Femur (tissue), 1 donor: Measurements from ENCODE around the gene DDX21.
"Not testable (repeated sequence)": the region's sequence is repeated elsewhere in the genome, so short reads cannot be mapped to it uniquely, and the experiment has no call there.

Experiments used
- DNase-seq: peaks from one replicate; pipeline ENCODE4 v3.0.0-alpha.2; 2017

Gene DDX21

DNA sequence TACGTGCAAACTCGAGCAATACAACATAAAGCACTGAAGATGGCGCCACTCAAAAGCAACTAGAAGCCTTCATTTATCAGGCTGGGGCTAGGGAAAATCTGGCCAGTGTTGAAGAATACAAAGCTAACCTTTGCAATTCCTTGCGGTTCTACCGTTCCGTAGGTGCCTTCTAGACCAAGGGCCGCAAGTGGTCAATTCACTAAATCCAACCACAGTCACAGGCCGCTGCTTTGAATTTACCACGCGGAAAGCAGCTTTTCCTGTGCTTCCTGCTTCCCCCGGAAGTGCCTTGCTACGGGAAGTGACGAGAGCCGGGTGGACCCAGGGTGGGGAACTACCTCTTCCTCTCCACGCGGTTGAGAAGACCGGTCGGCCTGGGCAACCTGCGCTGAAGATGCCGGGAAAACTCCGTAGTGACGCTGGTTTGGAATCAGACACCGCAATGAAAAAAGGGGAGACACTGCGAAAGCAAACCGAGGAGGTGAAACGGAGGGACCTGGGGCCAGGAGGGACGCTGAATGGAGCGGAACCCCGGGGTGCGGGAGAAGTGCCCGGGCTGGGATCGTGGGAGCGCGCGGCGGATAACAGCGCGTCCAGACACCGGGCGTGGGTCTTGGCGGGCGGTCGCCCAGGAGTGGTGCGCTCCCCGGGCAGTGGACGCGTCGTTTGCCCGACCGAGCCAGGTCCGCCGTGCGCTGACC, at the start of gene DDX21:
DDX21 (plus strand) TSS at position 339 of the 701 bp plus-strand sequence; CDS start at position 395, 56 bp downstream.
- peak; percentile 96 for DNase-seq

DNA sequence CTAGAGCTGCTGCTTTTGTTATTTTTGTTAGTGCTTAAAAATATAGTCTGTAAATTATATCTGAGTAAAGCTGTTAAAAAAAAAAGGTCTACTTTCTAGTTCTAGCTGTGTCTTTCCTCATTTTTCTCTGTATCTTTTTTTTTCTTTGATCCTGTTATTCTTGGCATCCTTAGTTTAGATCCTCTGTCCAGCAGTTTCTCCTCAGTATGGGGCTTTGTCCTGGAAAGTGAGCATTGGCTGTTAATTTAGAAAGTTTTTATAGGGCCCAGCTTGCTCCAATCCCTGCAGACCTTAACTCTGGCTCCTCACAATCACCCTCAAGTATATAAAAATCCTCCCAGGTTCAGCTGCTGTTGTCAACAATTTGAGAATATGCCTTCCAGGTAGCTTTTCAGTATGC, 31.4 kb upstream of the DDX21 start:
- no peak for DNase-seq

DNA sequence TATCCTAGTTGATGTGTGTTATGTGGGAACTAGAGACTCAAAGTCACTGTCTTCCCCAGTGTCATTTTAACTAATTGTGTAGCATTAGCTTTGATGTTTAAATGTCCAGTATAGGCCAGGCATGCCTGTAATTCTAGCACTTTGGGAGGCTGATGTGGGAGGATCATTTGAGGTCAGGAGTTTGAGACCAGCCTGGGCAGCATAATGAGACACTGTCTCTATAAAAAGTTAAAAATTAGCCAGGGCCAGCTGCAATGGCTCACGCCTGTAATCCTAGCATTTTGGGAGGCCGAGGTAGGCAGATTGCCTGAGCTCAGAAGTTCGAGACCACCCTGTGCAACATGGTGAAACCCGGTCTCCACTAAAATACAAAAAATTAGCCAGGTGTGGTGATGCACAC, 30.5 kb upstream of the DDX21 start:
- no peak for DNase-seq

DNA sequence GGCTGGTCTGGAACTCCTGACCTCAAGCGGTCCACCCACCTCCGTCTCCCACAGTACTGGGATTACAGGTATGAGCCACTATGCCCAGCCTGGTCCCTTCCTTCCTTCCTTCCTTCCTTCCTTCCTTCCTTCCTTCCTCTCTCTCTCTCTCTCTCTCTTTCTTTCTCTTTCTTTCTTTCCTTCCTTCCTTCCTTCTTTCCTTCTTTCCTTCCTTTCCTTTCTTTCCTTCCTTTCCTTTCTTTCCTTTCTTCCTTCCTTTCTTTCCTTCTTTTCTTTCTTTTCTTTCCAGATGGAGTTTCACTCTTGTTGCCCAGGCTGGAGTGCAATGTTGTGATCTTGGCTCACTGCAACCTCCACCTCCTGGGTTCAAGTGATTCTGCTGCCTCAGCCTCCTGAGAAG, 26.8 kb upstream of the DDX21 start:
- not testable (repeated sequence) for DNase-seq

DNA sequence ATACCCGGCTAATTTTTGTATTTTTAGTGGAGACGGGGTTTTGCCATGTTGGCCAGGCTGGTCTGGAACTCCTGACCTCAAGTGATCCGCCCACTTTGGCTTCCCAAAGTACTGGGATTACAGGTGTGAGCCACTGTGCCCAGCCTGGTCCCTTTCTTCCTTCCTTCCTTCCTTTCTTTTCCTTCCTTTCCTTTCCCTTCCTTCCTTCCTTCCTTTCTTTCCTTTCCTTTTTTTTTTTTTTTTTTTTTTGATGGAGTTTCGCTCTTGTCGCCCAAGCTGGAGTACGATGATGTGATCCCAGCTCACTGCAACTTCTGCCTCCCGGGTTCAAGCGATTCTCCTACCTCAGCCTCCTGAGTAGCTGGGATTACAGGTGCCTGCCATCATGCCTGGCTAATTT, 26.1 kb upstream of the DDX21 start:
- not testable (repeated sequence) for DNase-seq

DNA sequence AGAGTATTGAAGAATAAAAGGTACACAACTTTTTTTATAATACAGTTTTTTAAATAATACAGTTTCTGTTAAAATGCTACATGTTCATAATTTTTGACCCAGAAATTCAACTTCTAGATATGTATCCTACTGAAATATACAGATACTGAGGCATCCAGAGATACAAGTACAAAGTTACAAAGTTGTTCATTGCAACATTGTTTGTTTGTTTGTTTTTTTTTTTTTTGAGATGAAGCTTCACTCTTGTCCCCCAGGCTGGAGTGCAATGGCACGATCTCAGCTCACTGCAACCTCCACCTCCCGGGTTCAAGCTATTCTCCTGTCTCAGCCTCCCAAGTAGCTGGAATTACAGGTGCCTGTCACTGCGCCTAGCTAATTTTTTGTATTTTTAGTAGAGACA, 23.1 kb upstream of the DDX21 start:
- DNase-seq = not testable (repeated sequence)

DNA sequence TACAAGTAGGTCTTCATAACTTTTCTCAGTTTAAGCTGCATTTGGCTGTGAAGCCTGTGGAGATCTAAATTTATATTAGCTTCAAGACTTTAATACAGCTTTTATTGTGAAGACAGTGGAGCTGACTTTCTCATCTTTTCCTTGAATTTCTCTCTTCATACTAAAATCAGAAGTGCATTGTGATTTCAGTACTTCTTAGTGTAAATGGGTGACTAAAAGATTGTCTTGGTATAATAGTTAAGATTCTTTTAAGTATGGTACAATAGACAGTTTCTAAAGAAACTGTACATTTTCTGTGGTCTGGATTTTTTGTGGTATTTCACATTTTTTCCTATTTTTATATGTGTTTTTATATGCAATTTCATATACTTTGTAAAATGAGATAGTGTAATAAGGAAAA, 21.0 kb upstream of the DDX21 start:
- no peak for DNase-seq

DNA sequence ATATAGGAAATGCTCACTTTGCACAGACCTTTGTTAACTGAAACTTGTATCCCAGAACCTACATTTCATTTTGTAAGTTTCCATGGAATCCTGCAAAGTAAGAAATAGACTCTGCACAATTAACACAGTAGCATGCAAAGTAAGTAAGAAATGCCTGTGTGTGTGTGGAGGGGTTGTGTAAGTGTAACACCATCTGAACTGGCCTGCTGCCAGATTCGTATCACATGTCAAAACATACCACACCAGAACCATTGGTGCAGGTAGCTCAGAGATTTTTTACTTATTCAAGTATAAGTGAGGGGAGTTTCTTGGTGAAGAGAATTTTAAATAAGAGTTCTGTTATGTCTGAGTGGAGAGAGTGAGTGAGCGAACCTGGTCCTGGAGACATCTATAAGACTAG, 17.9 kb upstream of the DDX21 start:
- no peak for DNase-seq

DNA sequence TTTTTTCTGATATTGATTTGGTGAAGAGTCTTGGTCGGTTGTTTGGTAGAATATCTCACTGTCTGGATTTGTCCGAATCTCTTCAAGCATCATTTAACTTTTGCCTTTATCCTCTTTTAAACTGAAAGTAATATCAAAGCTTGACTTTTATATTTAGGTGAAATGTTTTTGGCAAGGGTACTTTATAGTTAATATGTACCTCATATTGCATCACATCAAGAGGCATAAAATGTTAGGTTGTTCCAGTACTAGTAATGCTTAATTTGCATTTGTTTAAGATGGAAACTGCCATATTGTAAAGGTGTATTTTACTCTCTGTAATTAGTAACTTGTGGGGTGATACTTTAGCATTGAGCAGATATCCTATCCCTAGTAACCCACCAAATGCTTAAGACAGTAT, 17.1 kb upstream of the DDX21 start:
- no peak for DNase-seq

DNA sequence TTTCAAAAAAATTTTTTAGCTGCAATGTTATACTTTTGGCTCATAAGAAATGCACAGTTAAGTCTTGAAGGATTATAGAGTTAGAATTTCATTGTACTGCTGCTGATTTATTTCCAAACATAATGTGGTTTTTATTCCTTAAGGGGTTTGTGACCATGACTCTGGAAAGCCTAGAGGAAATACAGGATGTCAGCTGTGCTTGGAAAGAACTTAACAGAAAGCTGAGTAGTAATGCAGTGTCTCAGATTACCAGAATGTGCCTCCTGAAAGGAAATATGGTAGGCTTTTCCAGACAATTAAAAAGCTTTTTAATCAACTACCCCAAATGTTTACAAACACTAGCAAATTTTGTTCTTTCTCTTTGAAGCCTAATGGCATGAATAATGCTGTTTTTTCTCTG, 15.1 kb upstream of the DDX21 start:
- DNase-seq = not testable (repeated sequence)

DNA sequence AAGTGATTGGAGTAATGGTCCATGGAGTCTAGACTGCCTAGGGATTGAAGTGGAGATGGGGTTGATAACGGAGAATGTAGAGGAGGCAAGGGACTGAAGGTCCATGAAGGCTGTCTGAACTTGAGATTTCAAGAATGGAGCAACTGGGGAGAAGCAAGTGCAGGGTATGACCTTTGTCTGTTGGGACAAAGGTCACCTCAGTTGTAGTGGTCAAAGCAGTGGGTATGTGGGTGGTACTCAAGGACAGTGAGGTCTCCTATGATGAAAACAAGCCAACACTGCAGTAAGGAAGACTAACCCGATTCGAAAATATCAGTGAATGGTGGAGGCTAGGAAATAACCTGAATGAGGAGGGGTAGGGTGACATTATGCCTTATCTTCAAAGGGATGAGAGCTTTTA, 5.4 kb upstream of the DDX21 start:
- no peak for DNase-seq

DNA sequence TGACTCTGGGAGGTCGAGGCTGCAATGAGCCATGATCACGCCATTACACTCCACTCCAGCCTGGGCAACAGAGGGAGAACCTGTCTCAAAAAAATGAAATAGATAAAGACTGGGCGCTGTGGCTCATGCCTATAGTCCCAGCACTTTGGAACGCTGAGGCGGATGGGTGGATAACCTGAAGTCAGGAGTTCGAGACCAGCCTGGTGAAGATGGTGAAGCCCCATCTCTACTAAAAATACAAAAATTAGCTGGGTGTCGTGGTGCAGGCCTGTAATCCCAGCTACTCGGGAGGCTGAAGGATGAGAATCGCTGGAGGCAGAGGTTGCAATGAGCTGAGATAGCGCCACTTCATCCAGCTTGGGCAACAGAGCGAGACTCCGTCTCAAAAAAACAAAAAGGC, 1.1 kb upstream of the DDX21 start:
- DNase-seq = no peak

DNA sequence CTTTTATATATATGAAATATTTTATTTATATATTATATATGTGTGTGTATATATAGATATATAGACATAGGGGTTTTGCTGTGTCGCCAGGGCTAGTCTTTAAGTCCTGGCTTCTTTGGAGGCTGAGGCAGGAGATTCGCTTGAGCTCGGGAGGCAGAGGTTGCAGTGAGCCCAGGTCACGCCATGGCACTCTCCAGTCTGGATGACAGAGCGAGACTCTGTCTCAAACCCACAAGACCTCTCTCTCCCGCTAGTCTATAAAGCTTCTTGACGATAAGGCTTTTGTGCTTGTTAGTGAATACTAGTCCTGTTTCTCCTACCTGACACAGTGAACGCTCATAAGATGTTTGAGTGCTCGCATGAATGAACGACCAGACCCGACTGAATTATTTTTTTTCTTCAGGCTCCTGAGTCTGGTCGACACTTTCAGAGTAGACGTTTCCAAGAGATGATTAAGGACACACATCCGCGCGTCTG, 577 bp upstream of the DDX21 start:
- peak; percentile 21 for DNase-seq

DNA sequence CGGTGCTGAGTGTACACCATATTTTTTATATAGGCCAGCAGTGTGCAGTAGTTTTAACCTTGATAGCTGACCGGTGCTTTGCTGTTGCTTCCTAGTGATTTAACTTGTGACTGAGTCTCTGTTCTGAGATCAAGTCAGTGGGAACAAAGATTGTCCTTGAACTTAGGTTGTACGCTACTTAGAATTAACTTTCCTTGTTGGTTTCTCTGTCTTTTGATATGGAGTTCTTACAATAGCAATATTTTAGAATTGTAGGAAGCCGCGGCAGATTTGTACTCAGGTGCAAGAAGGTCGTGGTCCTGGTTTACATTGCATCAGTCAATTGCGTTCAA, 1.3 kb downstream of the DDX21 start:
- no peak for DNase-seq

DNA sequence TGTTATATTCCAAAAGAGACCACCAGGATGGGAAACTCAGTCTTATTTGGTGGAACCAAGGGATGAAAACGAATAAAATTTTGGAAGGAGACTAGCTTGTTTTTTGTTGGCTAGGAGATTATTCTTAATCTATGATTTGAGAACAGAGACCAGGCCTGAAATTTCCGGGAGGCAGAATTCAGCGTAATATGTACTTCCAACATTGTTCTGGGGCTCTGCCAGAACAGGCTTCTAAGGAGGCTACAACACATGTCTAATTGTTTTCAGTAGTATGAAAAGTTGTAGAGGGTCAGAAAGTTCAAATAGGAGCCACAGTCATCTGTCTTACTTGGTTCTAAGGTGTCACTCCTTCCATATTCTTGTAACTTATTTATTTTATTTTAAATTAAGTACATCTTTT, 1.7 kb downstream of the DDX21 start:
- DNase-seq = no peak

DNA sequence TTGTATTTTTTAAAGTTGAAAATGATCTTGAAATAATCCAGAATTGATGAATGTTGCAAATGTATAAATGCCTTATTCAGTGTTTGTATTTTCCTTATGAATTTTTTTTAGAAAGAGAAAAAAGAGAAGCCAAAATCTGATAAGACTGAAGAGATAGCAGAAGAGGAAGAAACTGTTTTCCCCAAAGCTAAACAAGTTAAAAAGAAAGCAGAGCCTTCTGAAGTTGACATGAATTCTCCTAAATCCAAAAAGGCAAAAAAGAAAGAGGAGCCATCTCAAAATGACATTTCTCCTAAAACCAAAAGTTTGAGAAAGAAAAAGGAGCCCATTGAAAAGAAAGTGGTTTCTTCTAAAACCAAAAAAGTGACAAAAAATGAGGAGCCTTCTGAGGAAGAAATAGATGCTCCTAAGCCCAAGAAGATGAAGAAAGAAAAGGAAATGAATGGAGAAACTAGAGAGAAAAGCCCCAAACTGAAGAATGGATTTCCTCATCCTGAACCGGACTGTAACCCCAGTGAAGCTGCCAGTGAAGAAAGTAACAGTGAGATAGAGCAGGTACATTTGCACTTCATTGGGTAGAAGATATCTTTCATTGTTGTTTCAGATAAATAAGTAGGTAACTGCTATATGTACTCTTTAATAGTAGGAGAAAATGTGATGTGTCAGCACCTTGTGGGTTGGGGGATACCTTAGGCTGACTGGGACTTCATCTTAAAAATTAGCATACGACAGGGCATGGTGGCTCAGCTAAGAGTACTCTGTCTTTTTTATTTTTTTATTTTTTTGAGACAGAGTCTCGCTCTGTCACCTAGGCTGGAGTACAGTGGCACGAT, 3.9 kb downstream of the DDX21 start:
- no peak for DNase-seq

DNA sequence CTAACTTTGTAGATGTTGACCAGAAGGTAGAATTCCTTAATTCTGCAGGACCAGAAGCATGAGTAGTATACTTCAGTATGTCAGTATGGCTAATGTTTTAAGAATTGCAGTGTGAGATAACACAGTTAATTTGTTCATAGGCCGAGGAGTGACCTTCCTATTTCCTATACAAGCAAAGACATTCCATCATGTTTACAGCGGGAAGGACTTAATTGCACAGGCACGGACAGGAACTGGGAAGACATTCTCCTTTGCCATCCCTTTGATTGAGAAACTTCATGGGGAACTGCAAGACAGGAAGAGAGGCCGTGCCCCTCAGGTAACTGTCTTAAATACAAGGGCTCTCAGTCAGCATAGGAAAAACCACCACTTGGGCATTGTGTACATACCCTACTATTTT, 7.2 kb downstream of the DDX21 start:
- DNase-seq = no peak

DNA sequence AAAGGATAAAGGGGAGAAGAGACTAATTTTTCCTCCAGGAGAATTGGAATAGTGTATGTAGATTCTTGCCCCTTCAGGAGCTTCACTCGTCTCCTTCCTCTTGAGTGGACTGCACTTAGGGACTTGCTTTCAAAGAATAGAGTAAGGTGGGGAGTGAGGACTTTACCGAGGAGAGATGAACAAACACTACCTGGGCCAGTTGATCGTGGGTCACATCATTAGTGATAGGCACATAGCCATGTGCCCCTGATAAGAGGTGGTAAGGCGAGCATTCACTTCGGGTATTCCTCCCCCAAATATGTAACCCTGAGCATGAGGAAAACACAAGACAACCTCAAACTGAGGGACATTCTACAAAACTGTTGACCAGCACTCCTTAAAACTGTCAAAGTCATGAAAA, 18.0 kb downstream of the DDX21 start:
- DNase-seq = no peak

DNA sequence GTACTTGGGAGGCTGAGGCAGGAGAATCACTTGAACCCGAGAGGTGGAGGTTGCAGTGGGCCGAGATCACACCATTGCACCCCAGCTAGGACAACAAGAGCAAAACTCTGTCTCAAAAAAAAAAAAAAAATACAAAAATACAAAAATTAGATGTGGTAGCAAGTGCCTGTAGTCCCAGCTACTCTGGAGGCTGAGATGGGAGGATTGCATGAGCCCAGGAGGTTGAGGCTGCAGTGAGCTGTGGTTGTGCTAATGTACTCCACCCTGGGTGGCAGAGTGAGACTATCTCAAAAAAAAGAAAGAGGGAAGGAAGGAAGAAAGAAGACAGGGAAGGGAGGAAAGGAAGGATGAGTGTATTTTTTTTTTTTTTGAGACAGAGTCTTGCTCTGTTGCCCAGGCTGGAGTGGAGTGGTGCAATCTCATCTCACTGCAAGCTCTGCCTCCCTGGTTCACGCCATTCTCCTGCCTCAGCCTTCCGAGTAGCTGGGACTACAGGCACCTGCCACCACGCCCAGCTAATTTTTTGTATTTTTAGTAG, 20.0 kb downstream of the DDX21 start:
- DNase-seq = not testable (repeated sequence)

DNA sequence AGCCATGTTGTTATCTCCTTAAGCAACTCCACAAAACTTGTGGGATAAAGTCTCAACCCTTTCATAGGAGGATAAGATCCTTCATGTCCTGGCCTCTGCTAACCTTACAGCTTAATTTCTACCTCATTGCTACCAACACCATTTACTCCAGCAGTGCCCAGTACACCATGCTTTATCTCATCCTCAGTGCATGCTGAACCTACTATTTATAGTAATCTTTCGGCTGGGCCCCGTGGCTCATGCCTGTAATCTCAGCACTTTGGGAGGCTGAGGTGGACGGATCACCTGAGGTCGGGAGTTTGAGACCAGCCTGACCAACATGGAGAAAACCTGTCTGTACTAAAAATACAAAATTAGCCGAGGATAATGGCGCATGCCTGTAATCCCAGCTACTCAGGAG, 23.8 kb downstream of the DDX21 start:
- not testable (repeated sequence) for DNase-seq

DNA sequence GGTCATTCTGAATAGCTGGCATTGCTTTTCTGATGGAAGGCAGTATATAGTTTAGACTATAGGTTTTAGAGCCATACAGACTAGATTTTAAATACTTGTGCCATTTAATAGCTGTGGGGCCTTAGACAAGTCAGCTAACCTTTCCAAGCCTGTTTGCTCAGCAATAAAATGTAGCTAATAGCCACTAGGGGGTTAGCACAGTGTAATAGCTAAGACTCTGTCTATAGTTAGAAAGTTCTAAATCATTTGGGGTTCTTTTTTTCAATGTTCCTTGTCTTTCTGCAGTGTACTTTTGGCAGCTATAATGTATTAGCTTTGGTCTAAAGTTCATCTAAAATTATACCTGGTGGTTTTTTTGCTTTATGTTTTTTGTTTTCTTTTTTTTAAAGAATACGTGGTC, 25.1 kb downstream of the DDX21 start:
- DNase-seq = no peak

DNA sequence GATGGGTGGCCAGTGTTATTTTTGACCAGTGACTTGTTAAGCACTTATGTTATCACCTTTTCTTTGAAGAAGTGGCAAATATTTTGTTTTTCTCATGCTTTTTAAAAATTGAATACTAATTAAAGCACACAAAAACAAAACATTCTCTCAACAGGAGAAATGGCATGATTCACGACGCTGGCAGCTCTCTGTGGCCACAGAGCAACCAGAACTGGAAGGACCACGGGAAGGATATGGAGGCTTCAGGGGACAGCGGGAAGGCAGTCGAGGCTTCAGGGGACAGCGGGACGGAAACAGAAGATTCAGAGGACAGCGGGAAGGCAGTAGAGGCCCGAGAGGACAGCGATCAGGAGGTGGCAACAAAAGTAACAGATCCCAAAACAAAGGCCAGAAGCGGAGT, 26.4 kb downstream of the DDX21 start:
- DNase-seq = no peak

DNA sequence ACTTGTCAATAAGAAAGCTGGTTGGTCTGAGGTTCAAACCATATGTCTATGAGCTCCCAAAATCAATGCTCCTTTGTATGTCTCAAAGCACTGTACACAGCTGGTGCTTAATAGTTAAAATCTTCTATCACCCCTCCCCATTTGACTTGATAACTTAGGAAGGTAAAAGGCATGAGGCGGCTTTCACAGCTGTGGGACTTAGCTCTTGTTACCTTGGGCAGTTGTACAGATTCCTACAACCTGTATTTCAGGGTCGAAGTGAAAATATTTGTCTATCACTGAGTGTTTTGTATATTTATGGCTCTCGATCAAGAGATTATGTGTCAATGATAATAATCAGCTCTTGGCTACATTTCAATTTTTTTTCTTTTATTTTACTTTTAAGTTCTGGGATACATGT, 31.6 kb downstream of the DDX21 start:
- DNase-seq = no peak
